Inferior parietal cortex (tissue), 1 donor: Measurements from ENCODE around the gene OSBPL10.

Experiments
- DNase-seq: peaks from one replicate; pipeline ENCODE4 v3.0.0-alpha.2; 2016; ENCODE audit errors: extremely low spot score

OSBPL10 gene

DNA sequence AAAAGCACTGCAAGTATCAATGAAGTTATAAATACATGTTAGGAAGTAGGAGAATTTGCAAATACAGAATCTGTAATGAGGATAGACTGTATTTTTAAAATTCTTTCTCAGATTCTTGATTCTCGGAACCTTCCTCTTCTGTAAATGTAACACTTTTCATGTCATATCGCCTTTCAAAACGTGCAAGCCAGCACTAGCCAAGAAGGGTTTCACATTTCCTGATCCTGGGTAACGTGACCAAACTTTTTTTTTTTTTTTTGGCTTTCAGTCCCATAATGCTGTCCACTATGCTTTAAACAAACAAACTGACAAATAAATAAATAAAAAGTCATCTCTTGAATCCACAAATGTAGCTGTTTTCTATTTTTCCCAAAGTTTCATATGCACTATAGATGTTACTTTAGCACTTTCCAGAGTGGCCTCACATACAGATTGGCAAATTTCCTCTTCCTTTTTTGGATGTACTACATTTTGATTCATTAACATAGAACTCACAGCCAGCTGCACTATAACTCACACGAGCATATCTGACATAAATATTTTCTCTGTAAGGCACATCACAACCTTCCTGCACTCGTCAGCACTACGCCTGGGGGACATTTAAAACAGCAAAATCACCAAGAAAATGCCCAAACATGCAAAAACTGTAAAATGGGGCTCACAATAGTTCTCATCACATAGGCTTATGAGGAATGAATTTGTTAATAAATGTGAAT, 208.1 kb downstream of the OSBPL10 start:
- no peak for DNase-seq

DNA sequence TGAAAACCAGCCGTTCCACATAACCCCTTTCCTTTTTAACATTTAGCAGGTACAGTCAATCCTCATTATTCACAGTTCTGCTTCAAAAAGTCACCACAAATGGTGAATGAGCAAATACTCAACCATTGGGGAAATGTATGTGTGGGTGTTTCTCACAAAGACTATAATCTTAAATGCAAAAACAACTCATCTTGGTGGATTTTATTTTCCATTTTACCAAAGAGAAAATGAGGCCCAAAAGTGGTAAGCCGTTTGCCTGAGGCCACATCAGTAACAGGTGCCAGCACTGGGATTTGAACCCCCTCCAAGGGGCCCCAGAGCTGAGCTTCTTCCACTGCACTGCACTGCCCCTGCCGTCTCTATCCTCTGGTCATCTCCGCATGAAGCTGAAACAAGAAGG, 208.8 kb downstream of the OSBPL10 start:
- no peak for DNase-seq

DNA sequence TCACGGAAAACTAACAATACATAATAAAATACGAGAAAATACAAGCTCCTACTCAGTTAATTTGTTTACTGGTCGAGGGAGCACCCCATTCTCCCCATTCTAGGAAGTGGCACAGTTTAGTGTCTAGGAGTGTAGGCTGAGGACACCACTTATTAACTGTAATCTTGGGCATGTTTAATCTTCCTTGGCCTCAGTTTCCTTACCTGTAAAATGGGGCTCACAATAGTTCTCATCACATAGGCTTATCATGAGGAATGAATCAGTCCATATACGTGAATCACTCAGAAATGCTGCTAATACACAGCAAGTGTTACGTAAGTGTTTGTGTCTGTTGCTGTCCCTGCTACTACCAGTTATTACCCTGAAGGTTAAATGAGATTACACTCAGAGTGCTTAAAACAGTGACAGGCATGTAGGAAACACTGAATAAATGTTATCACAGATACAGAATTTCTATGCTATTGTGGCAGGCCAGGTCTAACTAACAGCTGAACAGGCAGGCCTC, 210.2 kb downstream of the OSBPL10 start:
- DNase-seq, result no peak

DNA sequence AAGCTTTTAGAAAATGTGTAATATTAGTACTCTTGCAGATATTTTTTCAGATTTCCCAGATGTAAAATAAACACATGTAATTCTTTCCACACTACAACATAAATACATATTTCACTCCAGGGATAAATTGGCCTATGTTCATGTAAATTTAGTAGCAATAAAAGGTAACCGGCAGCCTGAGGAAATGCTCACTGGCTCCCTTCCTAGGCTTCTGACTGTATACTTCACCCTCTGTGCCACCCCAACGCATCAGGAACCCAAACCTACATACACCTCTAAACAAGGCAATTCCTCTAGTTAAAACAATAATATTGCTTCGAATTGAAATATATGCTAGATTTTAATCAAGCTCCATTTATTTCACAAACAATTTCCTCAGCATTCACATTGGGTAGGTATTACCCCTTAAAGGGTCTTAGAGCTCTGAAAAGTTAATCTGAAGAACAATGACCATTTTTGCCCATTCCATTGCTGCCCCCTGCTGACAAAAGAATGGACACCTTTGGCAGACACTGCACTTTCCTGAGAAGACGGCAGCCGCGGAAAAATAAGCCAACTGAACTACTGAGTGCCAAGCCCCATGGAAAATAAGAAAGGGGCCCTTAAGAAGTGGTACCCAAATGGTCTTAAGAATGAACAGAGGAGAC, 212.5 kb downstream of the OSBPL10 start:
- peak; percentile 80 for DNase-seq

DNA sequence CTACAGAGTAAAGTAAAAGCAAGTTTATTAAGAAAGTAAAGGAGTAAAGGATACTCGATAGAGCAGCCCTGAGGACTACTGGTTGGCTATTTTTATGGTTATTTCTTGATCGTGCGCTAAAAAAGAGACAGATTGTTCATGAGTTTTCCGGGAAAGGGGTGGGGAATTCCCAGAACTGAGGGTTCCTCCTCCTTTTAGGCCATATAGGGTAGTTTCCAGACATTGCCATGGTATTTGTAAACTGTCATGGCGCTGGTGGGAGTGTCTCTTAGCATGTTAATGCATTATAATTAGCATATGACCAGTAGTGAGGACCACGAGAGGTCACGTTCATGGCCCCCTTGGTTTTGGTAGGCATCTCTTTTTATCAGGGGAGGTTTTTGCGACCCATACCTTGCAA, 213.1 kb downstream of the OSBPL10 start:
- no peak for DNase-seq

DNA sequence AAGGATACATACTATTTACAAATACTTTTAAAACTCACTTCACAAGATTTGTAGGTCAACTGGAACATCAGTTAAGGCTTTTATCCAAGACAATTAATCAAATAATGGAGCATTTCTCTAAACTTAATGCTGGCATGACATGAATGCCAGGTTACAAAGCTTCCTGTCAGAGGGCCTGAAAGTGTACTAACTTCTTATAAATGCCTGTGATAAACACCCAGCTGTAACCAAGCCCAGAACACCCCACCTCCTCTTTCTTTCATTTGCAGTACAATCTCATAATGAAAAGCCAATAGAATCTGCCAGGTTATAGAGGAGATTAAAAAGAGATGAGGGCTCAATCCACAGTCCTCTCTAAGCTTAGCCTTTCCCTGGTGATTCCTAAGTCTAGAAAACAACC, 214.4 kb downstream of the OSBPL10 start:
- DNase-seq, result no peak

DNA sequence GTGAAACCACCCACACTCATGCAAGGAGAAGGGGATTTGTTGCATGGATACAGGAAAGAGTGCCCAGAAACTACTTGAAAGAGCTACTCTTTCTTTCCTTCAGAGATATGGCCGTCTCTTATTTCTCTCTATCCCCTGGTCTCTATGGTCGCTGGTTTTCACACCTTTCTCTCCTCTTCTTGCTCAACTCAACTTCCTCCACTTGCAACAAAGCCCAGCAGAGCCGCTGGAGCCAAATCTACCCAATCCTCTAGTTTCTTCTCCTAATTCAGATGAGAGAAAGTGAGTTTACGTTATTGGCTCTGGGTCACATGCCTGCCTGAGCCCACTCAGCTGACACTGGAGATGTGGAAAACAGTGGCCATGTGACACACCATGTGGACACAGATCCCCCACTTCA, 215.2 kb downstream of the OSBPL10 start:
- no peak for DNase-seq

DNA sequence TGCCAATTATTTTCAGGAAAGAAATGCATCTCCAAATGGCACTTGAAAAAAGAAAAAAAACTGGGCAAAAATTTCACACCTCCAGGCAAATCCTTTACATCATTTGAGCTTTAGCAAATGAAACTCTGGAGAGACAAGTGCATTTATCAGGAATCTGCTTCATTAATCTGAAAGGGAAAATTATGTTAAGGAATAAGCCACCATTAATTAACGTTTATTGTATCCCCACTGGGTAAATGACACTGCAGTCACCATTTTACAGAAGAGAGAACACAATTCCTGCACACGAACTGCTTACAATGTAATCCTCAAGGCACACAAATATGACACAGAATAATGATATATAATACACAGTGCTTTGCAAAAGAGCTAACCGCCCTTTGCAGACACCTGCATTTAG, 217.3 kb downstream of the OSBPL10 start:
- DNase-seq, result no peak

DNA sequence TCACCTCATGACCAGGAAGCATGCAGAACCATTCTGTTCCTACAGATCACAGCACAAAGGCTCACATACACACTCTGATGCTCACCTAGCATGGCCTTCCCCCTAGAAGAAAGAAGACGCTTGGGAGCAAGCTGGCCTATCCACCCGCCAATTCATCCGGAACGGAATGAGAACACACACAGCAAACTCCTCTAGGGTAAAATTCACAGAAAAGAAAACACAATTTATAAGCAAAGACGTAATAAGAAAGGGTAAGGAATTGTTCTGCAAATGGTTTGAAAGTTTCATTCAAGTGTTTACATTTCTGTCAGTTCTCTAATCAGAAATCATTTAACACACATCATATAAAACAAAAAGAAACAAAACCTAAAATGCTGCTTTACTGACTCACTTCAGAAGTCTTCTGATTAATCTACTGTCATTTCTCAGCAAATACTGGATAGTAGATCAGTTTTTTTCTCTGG, 218.1 kb downstream of the OSBPL10 start:
- DNase-seq, result no peak

DNA sequence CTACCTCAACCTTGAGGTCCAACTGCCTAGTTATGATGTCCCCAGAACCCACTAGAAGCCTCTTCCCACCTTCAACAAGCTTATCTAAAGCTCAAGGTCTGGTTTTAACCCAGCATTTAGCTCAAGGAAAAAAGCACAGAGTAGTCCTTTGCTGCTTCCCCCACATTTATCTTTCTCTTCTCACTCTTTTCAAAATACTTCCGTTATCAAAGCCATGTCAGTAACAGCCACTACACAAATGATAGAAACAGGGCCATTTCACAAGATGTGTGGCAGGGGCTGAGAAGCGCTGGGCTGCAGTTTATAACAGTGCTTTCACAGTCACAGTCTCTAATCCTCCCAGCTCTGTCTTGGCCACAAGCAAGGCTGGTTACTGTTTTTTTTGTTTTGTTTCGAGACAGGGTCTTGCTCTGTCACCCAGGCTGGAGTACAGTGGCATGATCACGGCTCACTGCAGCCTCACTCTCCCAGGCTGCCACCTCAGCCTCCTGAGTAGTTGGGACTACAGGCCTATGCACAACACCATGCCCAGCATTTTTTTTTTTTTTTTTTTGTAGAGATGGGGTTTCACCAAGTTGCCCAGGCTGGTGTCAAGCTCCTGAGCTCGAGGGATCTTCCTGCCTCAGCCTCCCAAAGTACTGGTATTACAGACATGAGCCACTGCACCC, 218.8 kb downstream of the OSBPL10 start:
- DNase-seq, result no peak

DNA sequence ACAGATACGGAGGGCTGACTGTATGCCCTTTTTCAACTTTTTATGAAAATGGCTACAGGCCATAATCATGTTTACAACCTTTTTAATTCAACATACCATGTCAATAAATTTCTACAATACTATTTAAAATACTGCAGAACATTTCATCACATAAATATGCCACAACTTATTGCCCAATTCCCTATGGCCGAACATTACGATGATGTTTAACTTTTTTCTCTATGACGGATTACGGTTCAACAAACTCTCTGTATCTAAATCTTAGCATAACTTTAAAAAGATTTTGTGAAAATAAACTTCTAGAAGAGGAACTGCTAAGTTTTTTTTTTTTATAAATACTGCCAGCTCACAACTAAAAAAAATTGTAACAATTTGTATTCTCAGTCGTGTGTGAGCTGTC, 220.4 kb downstream of the OSBPL10 start:
- no peak for DNase-seq

DNA sequence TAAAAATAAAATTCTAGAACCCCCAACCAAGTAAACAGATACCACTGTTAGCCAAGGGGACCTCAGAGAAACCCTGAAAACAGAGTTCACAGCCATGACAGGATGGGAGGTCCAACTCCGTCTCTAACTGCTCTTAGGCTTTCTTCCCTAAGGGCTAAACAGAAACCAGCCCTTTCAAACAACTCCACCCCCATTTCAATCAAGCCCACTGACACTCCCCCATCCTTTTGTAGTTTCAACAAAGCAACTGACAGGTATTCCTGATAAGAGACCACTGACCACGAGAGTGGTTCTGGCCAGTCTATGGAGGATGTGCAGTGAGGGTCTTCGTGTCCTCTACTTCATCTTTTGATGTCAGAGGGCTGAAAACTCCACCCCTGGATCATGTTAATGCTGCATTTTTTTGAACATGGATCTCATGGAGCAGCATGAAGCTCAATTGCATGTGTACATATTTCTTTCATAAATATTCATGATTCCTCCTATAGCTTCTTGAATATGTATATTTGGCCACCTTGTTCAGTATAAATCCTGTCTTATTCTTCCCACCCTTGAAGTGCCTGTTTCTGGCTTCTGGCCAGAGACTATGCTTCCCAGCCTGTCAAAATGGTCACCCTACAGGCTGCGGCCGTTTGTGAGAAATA, 222.6 kb downstream of the OSBPL10 start:
- DNase-seq, result no peak

DNA sequence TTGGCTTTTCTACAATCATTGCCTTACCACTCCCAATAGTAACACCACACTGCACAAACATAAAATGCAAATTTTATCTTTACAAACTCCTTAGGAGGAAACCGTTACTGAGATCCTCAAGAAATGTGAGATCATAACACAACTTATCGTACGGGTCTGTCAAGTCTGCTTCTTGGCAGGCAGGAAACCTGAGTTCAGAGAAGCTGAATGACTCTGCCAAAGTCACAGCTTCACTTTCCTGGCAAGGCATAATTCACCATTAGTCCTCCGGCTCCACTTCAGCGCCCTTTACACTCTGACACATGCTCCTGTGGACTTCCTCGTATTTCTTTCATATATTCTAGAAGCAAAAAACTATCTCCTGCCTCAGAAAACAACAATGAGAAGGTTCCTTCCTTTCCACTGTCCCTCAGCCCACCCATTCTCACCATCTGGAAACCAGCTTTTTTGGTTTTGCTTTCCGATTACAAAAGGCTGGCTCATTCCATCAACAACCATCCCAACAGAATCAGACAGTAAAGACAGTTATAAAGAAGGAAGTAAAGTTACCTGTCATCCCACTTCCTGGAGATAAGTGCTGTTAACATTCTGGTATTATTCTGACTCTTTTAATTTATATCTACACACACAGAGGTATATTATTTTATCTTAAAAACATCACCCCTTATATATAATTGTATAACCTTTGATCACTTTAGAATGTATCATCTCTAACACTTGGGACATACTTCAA, 225.0 kb downstream of the OSBPL10 start:
- DNase-seq, result no peak

DNA sequence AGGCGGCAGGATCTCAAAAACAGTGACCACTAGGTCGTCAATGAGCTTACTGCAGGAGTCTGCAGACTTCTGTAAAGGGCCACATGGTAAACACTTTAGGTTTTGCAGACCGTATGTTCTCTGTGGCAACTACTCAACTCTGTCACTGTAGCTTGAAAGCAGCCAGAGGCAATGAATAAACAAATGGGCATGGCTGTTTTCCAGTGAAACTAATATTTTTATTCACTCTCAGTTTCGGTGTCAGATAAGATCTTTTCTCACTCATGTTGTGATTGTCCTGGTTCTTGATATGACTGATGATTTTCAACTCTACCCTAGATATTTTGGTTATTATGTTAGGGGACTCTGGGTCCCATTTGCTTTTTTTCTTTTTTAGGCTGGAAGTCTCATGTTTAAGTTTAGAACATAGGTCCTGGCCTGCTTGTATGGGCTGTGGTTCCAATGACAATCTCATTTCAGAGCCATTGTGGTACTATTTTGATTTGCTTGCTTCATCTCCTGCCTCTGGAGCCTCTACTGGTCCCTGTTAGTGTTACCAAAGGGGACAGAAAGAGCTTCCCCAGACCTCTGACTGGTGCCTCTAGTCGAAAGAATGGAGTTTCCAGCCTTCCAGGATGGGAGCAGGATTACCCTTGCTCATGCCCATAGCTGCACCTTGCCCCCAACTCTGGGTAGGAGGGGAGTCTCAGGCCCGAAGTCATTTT, 226.3 kb downstream of the OSBPL10 start:
- DNase-seq, result no peak

DNA sequence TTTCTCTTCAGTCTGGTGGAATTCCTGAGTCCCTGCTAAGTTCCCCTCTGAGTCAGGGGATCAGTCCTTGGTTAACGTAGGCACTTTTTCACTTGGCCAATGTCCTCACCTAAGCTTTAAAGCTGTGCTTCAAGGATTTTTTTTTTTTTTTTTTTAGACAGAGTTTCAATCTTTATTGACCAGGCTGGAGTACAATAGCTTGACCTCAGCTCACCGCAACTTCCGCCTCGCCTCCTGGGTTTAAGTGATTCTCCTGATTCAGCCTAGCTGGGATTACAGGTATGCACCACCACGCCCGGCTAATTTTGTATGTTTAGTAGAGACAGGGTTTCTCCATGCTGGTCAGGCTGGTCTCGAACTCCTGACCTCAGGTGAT, 228.0 kb downstream of the OSBPL10 start:
- no peak for DNase-seq

DNA sequence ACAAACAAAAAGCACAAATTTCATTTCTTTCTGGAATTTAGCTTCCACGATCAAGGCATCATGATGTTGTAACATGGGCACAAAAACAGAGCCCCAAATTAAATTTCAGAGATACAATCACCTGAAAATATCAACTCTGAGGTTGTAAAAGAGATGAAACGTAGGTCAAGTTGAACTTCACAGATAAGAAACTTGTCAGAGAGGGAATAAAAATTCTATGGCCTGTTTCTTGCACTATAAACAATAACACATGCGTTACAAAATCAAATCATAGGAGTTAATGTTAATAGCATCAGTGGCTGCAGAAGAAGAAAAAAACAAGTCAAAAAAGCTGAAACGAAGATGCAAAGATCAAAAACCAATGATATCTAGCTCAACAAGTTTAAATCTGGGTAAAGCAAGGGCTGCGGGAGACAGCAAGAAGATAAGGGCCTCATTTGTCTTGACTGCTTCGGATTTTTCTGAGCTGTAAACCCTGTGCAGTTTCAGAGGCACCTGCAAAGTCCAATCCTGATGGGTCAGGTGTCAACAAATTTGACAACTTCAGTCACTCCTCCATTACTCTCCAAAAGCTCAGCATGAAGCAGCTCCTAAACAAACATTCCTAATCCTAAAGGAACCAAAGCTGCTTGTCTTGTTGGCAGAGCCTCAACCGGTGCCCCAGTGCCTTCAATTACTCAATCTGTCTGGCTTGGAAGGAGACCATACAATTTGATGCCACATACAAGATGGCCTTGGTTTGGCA, 228.6 kb downstream of the OSBPL10 start:
- DNase-seq, result no peak

DNA sequence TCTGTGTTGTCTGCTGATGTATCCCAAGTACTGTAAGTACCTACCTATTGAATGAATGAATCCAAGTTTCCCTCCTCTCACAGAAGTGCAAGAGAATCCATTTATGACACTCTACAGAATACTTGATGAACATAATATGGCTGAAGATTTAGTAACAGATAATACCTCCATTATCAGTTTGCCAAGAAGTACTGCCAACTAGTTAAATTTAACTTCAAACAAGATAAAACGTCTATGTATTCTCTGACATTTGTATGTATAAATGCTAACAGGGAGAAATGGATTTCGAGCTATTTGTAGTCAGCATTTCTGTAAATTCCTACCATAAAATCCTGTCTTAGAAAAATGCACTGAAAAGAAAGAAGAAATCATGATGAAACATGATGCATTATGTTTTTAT, 230.7 kb downstream of the OSBPL10 start:
- no peak for DNase-seq

DNA sequence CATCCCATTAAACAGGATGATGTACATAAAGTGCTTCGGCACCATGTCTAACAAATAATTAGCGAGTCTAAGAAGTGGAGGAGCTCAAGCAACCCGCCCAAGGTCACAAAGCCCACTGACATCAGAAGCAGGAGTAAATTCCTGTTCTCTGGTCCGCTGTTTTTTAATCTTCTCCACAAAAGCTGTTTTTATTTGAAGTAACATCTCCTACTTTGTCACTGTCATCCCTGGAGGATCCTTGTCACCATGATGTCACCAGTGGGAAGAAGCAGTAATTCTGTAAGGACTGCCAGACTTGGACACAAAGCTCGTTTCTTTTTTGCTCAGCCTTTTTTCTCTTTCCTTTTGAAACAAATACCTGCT, 232.1 kb downstream of the OSBPL10 start:
- no peak for DNase-seq

DNA sequence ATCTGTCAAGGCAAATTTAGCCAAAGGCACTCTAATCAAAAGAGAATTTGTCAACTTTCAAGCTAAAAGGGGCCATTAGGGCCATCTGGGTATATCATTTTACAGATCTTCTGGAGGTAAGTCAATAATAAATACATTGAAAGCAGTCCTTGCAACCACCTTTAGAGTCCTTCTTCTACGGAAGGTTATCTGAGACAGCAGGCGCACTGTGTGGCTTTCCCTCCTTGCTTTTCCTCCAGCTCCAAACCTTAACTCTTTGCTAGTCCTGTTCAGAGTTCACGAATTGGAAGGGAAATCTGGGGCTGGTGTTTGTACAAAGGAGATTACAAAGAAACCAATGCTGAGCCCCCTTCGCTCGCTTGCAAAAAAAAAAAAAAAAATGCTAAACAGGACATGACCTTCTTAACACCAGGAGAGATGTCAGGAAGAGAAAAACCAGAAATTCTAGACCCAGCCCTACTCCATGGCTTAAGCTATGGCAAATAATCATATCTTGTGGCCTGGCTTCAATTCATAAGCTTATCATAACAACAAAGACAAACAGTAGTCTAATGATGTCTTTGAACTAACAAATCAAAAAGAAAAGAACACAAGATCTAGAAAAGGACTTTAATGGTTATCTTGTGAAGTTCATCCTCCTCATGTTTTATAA, 232.7 kb downstream of the OSBPL10 start:
- DNase-seq, result no peak

DNA sequence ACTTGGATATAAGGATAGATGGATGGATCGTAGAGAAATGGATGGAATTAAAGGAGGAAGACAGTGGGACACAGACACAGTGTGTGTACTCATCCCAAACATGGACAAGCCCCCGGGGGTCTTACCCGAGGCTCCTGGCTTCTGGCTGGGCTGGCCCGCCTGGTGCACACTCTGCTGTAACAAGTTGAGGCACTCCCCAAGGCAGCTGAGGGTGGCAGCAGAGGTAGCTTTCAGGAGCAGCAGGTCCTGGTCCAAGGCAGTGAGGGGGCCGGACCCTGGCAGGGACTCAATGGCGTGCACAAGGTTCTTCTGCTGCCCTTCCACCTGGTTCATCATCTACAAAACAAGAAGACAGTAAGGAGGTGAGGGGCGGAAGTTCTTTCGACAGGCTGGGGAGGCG, 233.3 kb downstream of the OSBPL10 start:
- no peak for DNase-seq
